Esophagus squamous epithelium (tissue), 4 donors: ENCODE data around the gene NCKAP5.

Source experiments
- CTCF ChIP-seq, 6 experiments: fragments of 450-650 bp in 4 of 6; fragments of 200-600 bp in 2 of 6; sonication (generic) in 2 of 6; IDR thresholded peaks; one replicate each; pipeline ENCODE4 v1.5.1; 2016 to 2019; ENCODE audit warnings: antibody characterized with exemption in 6 of 6, mild to moderate bottlenecking in 4 of 6, moderate library complexity in 4 of 6
- POLR2A ChIP-seq, 4 donors: fragments of 450-650 bp; IDR thresholded peaks; one replicate each; pipeline ENCODE4 v1.6.1; 2017; ENCODE audit warnings: antibody characterized with exemption in 4 of 4, mild to moderate bottlenecking in 4 of 4, moderate library complexity in 3 of 4

DNA sequence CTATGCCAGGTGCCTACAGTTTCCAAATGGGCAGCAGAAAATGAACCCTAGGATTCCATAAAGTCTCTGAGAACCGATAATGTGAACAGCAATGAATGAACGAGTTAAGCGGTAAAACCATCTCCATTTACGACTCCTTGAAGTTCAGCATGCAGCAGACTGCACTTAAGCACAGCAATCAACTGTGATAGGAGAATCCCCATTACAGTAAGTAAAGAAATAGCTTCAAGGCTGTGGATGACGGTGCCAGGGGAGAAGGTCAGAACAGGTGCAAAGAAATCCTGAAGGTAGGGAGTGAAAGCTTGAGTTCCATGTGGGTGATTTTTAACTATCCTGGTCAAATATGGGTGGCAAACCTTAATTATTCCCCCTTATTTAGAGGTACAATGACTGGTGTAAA is 444.4 kb downstream of the NCKAP5 start:
- TF ChIP-seq POLR2A (IDR thresholded peaks at IDR 0.05): no peak
- TF ChIP-seq CTCF (IDR thresholded peaks at IDR 0.05): no peak
